ENCODE results near the gene SCGB3A2.
"Not testable (repeated sequence)": the region's sequence is repeated elsewhere in the genome, so short reads cannot be mapped to it uniquely, and the experiment has no call there.

Gene SCGB3A2

DNA sequence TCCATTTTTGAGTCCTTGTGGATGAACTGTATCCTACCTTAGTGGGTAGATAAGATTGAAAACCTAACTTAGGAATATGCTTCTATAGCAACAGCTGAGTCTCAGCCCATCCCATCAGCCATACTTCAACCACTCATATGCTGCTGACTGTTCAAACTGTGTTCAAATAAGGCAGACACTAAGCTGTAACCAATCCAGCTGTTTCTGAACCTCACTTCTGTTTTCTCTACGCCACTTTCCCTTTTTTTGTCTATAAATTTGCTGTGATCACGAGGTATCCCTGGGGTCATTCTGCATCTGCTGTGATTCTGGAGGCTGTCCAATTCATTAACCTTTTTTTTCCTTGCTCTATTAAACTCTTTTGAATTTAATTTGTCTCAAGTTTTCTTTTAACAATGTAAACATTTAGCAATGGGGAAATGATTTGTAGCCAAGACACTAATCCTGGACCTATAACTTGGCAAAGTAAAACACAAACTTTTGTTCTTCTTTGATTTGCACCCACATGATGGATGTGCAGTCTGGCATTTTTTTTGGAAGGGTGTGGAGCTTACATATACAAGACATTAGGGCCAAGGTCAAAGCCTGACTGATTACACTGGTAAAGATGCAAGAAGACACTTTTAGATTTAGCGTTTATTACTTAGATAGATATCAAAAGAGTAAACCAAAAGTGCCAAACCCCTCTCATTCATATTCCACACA, 14.9 kb upstream of the SCGB3A2 start:
- no peak for DNase-seq (ENCODE audit: low read depth in 1 of 2, low spot score in 1 of 2)

DNA sequence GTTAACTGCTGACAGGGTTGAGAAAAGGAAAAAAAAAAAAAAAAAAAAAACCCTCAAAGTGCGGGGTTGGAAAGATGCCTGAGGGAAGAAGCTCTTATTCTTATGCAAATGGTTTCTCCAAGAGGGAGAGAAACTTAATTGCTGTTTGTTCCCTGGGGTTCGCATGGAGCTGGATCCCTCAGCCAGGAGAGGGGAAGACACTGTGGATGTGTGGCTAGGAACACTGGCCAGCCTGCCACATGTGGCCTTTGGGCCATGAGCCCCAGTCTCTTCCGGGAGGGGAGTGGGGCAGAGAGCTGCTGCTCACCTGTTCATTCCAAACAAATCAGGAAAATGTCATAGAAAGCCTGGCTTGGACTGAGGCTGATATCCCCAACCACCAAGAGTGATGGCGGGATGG, 9.4 kb upstream of the SCGB3A2 start:
- DNase-seq (ENCODE audit: low read depth in 1 of 2, low spot score in 1 of 2): no peak

DNA sequence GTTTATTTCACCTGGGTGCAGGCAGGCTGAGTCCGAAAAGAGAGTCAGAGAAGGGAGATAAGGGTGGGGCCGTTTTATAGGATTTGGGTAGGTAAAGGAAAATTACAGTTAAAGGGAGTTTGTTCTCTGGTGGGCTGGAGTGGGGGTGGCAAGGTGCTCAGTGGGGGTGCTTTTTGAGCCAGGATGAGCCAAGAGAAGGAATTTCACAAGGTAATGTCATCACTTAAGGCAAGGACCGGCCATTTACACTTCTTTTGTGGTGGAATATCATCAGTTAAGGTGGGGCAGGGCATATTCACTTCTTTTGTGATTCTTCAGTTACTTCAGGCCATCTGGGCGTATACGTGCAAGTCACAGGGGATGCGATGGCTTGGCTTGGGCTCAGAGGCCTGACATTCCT, 8.6 kb upstream of the SCGB3A2 start:
- not testable (repeated sequence) for DNase-seq (ENCODE audit: low read depth in 1 of 2, low spot score in 1 of 2)

DNA sequence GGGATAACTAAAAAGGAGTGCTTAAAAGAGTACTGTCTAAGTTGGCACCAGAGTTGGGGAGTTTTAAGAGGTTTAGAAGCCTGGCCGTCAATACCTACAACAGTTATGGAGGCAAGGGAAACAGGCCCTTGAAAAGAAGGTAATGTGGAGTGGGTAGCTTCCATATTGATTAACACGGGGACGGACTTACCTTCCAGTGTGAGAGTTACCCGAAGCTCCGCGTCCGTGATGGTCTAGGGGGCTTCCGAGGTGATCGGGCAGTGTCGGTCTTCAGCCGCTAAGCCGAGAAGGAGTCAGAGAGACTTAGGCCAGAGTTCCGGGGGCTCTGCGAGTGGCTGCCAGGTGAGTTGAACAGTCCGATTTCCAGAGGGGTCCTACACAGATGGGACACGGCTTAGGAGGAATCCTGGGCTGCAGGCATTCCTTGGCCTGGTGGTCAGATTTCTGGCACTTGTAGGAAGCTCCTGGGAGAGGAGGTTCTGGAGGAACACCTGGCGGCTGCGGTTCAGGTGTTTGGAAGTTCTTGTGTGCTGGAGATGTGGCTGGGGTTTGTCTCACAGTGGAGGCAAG, 6.4 kb upstream of the SCGB3A2 start:
- DNase-seq (ENCODE audit: low read depth in 1 of 2, low spot score in 1 of 2): not testable (repeated sequence)

DNA sequence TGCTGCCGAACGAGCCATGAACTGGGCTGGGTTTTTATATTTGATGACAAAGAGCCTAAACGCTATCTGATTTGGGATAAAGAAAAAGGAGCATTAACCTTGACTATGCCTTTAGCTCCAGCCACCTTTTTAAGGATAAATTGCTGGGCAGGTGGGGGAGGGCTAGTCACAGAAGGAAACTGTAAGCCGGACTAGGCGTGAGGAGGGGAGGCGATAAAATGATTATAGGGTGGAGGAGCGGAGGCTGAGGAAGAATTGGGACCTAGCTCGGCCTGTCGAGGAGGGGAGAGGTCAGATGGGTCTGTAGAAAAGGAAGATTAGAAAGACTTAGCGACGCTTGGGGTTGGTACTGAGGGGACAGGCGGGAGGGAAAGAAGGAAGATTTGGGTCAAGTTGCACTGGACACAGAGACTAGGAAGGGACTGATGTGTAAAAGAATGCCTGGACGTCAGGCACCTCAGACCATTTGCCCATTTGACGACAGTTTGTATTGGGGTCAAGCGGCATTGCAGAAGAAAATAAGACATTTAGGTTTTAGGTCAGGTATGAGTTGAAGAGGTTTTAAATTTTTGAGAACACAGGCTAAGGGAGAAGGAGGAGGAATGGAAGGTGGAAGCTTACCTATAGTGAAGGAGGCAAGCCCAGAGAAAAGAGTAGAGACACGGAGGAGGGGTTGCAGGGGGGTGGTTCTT, 5.6 kb upstream of the SCGB3A2 start:
- not testable (repeated sequence) for DNase-seq (ENCODE audit: low read depth in 1 of 2, low spot score in 1 of 2)

DNA sequence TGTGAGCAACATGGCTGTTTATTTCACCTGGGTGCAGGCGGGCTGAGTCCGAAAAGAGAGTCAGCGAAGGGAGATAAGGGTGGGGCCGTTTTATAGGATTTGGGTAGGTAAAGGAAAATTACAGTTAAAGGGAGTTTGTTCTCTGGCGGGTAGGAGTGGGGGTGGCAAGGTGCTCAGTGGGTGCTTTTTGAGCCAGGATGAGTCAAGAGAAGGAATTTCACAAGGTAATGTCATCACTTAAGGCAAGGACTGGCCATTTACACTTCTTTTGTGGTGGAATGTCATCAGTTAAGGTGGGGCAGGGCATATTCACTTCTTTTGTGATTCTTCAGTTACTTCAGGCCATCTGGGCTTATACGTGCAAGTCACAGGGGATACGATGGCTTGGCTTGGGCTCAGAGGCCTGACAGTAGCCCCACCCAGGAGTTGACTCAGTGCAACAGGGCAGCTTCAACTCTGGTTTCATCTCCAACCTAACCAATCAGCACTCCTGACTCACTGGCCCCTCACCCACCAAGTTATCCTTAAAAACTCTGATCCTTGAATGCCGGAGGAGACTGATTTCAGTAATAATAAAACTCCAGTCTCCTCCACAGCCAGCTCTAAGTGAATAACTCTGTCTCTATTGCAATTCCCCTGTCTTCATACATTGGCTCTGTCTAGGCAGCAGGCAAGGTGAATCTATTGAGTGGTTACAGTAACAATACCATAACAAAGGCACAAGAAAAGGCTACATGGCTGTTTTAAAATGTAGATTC, 4.2 kb upstream of the SCGB3A2 start:
- DNase-seq (ENCODE audit: low read depth in 1 of 2, low spot score in 1 of 2): not testable (repeated sequence)

DNA sequence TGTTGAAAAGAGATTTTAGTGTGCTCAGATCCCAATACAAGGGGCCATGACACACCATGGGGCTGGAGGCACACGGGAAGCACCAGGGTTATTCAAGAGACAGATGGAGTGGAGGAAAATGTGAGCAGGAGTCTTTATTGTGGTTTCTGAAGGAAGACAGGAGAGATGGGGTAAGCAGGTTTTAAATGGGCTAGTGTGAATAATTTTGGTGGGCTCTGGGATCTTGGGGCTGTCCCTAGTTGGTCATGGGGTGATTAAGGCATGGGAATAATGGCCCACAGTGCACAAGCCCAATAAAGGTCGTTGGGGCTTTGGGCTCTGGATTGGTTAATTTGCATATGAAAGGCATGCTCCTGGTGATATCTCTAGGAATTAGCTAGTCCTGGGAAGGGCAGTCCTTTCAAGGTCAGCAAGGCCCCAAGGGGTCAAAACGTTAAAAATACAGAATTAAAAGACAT, 3.6 kb upstream of the SCGB3A2 start:
- DNase-seq (ENCODE audit: low read depth in 1 of 2, low spot score in 1 of 2): no peak

DNA sequence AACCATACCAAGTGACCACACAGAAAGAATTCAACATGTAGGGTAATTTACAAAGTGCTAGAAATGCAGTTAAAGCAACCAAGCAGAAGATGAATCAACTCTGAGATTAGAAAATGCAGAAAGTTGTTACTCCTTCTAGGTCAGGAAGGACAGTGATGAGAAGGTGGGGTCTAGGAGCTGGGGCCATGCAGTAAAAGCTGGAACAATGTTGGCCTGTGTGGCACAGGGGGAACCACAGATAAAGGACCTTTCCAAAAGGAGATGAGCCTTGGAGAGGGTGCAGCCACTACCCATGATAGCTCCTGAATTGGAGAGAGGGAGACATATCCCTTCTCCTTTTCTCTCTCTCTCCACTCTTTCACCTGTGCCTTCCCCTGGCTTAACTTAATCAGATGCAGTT, 2.4 kb upstream of the SCGB3A2 start:
- no peak for DNase-seq (ENCODE audit: low read depth in 1 of 2, low spot score in 1 of 2)

DNA sequence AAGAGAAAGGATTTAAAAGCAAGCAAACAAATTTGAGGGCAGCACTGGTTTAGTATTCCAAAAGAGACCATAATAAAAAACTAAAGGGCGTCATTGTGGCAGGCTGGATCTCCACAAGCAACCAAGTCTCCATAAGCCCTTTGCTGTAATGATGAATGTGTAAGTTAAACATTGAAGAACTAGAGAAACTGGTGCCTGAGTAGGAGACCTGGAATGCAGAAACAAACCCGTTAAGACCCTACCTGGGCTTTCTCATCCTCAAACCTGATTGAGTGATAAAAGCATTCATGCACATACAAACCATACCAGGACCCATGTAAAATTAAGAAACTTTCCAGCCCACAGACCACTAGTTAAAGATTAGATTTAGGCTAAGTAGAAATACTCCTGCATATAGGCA, 1.9 kb upstream of the SCGB3A2 start:
- no peak for DNase-seq (ENCODE audit: low read depth in 1 of 2, low spot score in 1 of 2)

DNA sequence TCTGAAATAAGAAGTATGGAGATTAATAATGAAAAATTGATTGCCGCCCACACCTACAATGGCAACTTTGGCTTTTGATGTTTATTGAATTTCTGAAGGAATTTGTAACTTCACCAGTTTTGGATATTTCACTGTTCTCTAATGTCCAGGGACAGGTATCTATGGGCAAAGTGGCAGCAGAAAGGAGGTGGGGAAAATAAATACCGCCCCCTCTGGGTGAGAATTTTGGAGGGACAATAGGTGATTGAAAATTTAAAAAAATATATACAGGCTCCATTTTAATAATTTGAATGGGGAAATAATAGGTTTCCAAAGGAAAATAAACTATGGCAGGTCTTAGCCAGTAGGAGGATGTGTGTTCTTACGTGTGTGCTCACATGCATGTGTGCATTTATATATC, 1.3 kb downstream of the SCGB3A2 start:
- no peak for DNase-seq (ENCODE audit: low read depth in 1 of 2, low spot score in 1 of 2)

DNA sequence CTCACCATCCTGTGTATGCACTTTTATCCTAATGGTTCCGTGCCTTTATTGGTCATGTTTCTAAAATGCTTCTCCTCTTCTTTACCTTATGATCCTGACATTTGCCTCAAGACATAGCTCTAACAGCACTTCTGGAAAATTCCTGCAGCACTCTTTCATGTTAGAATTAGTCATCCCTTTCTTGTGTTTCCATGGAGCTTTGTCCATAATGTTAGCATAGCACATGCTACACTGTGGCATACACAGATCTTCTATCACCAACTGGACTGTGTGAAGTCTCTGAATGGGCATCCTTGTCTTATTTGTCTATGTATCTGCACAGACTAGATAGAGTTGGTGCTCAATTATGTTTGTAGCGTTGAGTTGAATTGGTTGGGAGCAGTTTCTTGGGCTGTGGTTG, 2.0 kb downstream of the SCGB3A2 start:
- DNase-seq (ENCODE audit: low read depth in 1 of 2, low spot score in 1 of 2): no peak

DNA sequence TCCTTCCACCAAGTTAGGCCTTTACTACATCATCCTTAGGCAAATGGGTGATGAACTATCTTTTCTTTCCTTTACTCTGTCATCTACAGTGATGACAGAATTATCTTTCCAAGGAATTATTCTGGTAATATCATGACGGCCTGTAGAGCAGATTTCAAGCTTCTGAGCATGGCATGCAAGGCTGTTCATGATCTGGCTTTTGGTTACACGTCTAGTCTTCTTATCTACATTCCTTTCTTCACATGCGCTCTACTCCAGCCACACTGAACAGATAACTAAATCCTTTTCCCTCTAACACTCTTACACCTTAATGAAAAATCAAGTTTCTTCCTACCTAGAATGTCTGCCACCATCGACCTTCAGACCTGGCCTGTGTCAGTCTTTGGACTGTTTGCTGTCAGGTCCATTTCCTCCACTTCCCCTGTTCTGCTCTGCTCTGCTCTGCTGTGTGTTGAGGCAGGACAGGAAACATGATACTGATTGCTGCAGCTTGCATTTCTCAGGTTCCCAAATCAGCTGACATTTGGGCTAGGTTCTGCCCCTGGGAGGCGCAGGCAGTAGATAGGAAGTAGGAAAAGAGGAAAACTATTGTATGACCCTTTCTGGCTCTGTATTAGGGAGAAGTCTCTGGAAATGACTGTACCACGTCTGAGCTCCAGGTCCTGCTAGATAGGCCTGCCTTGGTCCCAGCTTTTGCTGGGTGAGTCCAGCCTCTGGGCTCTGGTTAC, 4.2 kb downstream of the SCGB3A2 start:
- DNase-seq (ENCODE audit: low read depth in 1 of 2, low spot score in 1 of 2): no peak

DNA sequence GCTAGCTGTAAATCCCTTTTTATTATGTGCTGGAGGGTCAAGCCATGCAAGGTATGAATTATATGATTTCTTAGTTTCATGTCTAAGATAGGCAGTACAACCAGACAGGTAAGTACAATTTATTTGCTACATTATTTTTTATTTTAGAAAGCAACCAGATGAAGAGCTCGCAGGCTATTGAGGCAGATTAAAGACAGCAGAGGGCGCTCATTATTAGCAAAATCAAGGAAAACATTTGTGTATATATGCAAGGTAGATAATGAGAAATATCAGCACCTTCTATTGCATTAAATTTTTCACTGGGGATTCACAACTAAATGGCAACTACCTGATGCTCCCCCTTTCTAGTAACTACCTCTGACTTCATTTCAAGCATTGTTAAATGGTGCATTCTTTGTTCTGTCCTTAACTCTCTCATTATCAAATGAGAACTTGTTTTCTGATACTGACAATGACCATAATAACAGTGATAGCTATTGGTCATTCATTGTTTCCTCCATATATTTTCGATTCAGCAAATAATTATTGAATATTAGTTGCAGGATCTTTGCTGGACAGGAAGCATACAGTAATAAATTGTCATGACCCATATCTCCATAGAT, 8.6 kb downstream of the SCGB3A2 start:
- no peak for DNase-seq (ENCODE audit: low read depth in 1 of 2, low spot score in 1 of 2)

DNA sequence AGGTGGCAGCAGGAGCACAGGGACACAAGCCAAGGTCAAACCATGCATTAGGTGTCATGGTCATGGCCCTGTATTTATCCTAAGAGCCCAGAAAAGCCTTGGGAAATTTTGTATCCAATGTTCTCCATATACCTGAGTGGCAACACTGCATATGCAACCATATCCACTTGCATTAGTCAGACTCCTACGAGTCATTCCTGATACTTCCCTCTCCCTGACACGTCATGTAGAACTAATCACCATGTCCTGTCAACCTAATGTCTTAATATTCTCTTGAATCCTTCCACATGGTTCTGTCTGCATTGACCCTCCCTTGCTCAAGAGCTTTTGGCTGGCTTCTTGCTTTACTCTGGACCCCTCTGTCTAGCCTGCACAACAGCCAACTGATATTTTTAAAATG, 9.4 kb downstream of the SCGB3A2 start:
- DNase-seq (ENCODE audit: low read depth in 1 of 2, low spot score in 1 of 2): no peak

DNA sequence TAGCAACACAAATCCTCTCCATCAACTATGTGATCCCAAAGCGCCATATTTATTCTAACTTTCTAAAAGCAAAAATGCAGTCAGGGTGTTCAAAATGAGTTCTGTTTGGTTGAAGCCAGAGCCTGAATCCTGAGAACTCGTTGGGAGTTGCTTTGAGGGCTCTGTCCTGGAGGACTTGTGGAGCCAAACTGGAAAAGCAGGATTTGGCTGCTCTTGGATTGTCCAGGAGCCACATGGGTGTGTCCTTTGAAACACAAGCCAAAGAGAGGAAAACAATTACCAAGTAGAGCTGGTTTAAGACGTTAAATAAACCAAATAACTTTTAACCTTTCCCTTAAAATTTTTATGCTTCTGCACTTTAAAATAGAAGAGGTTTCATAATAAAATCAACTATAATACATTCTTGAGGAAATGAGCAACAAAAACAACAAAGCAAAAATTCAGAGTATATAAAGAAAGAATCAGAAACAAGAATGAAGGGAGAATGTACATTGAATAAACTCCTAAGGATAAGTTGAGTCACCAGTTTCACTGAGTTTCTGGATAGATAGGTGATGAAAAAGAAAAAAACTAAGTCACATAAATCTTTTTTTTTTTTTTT, 14.3 kb downstream of the SCGB3A2 start:
- no peak for DNase-seq (ENCODE audit: low read depth in 1 of 2, low spot score in 1 of 2)

DNA sequence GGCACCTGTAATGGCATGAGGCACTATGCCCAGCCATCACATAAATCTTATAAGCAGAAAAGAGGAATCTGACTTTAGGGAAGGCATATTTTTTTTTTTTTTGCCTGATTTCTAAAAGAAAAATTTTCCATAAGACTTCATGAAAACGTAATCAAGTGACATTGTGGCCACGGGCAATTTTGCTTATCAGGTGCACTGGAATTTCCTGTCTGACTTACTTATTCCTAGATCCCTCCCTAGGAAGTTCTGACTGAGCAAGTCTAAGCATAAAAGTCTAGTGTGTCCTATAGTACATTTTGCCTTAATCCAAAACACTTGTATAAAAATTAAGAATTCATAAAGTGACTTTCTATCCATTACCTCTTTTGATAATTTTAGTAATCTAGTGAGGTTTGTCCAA, 15.3 kb downstream of the SCGB3A2 start:
- DNase-seq (ENCODE audit: low read depth in 1 of 2, low spot score in 1 of 2): no peak

DNA sequence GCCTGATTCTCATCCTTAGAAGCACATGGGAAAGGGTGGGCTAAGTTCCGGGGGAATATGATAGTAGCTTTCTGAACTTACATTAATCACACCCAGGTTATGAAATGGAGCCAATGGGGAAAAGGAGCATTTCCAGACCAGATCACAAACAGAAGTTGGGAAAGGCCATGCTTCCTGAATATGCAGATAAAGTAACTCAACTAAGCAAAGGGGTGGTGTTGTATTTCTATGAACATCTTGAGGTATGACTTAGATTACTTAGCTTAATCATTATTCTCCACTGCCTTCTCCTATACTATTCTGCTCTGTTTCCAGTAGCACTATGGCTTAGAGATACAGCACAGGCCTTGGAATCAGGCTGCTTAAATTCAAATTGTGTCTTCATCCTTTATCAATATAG, 17.4 kb downstream of the SCGB3A2 start:
- no peak for DNase-seq (ENCODE audit: low read depth in 1 of 2, low spot score in 1 of 2)

DNA sequence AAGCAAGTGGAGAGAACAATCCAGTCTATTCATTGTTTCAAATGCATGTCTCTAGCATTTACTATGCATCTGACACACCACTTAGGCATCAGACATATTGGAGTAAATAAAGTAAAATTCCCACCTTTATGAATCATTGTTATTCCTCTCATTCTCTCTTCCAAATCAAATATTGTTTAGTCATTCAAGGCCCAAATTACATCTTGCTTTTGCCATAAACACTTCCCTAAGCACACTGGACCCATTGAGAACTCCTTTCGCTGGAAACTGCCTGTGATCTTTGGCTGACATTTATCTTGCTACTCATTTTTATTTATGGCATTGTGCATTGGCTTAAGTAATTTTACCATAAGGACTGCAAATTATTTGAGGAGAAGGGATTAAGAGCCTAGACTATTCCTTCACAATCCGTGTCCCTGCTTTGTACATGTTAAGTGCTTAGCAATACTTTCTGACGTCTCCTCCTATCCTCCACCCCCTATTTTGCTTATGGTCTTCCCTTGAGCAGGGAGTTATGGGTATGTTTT, 20.4 kb downstream of the SCGB3A2 start:
- DNase-seq (ENCODE audit: low read depth in 1 of 2, low spot score in 1 of 2): no peak

DNA sequence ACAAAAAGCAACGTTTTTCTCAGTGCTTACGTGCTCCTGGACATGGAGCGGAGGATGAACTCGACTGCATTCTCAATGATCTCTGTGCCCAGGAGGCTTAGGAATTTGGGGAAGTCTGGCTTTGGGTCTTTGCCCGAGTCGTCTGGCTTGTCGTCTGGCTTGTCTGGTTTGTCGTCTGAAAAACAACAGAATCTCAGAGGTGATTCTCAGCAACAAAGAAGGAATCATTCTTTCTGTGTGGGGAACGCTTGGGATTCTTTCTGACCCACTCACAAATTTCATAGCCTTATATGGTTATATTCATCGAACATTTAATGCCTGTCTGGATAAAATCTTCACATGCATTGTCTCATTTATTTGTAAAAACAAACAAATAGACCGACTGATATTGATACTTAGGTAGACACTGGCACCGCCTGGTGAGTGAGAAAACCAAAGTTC, 23.1 kb downstream of the SCGB3A2 start:
- no peak for DNase-seq (ENCODE audit: low read depth in 1 of 2, low spot score in 1 of 2)

DNA sequence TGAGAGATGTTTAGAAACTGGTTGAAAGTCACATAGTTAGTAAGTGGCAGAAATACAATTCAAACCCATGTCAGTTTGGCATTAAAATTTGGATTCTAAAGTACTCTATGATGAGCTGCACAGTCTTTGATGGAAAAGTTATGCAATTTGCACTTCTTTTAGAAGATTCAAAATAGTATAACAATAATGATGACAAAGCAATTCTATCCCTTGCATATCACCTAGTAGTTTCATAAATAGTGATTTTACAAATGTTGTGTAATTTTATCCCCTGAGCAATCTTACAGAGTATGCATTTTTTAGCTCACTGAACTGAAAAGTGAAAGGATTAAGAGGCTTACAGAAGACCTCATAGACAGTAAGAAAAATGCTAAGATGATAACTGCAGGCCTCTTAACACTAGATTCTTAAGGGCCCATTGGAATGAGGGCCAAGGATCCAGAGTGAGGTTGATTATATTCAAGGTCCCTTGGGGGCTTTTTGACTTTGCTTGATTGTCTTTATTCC, 24.2 kb downstream of the SCGB3A2 start:
- DNase-seq (ENCODE audit: low read depth in 1 of 2, low spot score in 1 of 2): no peak

Data from activated CD4-positive, alpha-beta T cell treated with anti-CD3 and anti-CD28 coated beads, Interleukin-2, amount 50 U/mL, for 24 hours (primary cell).